ENCODE measurements around the gene PKDREJ.

Gene PKDREJ

DNA sequence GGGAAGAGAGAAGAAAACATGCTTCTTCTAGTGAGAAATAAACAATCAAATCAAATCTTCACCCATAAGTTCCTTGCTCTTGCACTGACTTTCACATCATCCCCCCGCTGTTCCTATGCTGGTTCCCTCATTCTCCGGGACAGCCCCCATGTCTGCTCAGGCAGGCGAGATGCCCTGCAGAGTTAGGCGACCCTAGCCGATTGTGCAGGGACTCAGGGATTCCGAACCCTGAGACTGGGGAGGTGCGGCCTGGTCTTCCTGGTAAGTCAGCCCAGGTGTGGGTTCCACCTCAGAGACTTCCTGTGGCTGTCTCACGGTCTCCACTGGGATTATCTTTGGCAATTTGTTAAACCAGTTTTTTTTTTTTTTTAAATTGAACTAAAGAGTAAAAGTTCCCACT is 11.2 kb upstream of the PKDREJ start:
- H3K27me3 ChIP-seq (ENCODE audit: insufficient read depth, poor library complexity, severe bottlenecking), result no peaks in the 10 kb centered on the region
- no peaks in the 10 kb centered on the region for H3K4me1 ChIP-seq (ENCODE audit: insufficient read depth, poor library complexity, severe bottlenecking)
- ATAC-seq (ENCODE audit: low read depth), result no peak
- no peak for DNase-seq (ENCODE audit: low spot score)
- no peak overlapping the region for H3K27ac ChIP-seq (ENCODE audit: poor library complexity, severe bottlenecking)
- TF ChIP-seq, protein P1, sequence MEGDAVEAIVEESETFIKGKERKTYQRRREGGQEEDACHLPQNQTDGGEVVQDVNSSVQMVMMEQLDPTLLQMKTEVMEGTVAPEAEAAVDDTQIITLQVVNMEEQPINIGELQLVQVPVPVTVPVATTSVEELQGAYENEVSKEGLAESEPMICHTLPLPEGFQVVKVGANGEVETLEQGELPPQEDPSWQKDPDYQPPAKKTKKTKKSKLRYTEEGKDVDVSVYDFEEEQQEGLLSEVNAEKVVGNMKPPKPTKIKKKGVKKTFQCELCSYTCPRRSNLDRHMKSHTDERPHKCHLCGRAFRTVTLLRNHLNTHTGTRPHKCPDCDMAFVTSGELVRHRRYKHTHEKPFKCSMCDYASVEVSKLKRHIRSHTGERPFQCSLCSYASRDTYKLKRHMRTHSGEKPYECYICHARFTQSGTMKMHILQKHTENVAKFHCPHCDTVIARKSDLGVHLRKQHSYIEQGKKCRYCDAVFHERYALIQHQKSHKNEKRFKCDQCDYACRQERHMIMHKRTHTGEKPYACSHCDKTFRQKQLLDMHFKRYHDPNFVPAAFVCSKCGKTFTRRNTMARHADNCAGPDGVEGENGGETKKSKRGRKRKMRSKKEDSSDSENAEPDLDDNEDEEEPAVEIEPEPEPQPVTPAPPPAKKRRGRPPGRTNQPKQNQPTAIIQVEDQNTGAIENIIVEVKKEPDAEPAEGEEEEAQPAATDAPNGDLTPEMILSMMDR (IDR thresholded peaks at IDR 0.05; ENCODE audit: poor library complexity, severe bottlenecking), result no peak
- H3K36me3 ChIP-seq (ENCODE audit: low read depth), result peaks cover 19% of the 10 kb centered on the region
- H3K4me3 ChIP-seq (ENCODE audit: severe bottlenecking), result no peak overlapping the region
- H3K9me3 ChIP-seq (ENCODE audit: severe bottlenecking), result no peaks in the 10 kb centered on the region

DNA sequence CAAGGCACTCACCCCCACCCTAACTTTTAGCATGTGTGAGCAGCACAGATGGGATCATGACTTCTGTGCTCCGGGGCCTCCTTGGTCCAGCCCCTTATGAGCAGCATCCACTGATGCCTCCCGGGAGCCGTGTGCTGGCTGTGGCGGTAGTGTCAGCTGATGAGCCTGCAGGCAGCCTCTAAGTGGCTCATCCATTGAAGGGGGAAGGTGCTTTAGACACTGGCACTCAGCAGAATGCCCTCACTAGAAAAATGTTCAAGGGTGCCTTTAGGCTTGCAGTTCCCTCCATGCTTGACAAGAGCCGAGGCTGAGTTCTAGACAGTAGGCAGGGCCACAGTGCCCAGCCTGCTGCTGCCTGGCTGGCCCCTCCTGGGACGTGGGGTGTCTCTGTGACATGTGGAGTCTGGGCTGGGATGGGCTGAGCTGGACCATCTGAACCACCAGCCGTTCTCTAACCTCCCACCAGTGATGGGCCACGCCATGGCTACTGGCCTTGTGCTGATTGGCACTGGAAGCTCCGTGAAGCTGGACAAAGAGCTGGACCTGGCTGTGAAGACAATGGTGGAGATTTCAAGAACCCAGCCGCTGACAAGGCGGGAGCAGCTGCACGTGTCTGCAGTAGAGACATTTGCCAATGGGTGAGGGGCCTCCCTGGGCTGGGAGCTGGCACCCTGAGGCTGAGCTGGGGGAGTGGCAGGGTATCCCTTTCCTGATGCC is 10.4 kb upstream of the PKDREJ start:
- ATAC-seq (ENCODE audit: low read depth) (no peak), DNase-seq (ENCODE audit: low spot score) (no peak)
- no peaks in the 10 kb centered on the region for H3K27me3 ChIP-seq (ENCODE audit: insufficient read depth, poor library complexity, severe bottlenecking)
- H3K4me3 ChIP-seq (ENCODE audit: severe bottlenecking), result no peak overlapping the region
- H3K4me1 ChIP-seq (ENCODE audit: insufficient read depth, poor library complexity, severe bottlenecking), result no peaks in the 10 kb centered on the region
- peaks cover 14% of the 10 kb centered on the region for H3K36me3 ChIP-seq (ENCODE audit: low read depth)
- no peak overlapping the region for H3K27ac ChIP-seq (ENCODE audit: poor library complexity, severe bottlenecking)
- no peaks in the 10 kb centered on the region for H3K9me3 ChIP-seq (ENCODE audit: severe bottlenecking)
- TF ChIP-seq, protein P1 (IDR thresholded peaks at IDR 0.05; ENCODE audit: poor library complexity, severe bottlenecking), result no peak

DNA sequence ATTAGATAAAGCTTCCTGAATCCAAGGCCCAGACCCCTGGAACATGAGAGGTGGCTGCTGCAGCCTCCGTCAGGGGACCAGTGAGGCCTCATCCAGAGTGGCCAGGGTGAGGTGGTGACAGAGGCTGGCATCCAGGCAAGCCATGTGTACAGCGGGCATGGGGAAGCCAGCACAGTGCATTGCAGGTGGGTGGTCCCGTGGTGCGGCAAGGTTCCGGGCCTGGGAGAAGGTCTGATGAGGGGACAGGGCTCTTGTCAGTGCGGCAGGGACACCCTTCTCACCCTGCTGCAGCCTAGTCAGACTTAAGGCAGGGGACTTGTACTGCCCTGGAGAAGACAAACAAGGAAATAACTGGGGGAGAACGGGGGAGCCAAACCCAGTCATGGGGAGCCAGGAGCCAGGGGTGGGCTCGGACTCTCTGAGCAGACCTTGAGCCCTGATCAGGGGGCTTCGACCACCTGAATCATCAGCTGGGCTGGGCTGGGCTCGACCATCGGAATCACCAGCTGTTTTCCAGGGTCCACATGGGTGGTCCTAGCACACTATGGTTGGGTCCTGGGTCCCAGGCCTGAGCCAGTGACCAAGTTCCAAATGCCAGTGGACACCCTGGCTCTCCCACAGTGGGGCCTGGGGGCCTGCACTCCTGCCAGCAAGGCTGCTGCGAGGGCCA is 9.8 kb upstream of the PKDREJ start:
- H3K36me3 ChIP-seq (ENCODE audit: low read depth), result peaks cover 11% of the 10 kb centered on the region
- no peak for ATAC-seq (ENCODE audit: low read depth)
- TF ChIP-seq, protein P1 (IDR thresholded peaks at IDR 0.05; ENCODE audit: poor library complexity, severe bottlenecking), result no peak

DNA sequence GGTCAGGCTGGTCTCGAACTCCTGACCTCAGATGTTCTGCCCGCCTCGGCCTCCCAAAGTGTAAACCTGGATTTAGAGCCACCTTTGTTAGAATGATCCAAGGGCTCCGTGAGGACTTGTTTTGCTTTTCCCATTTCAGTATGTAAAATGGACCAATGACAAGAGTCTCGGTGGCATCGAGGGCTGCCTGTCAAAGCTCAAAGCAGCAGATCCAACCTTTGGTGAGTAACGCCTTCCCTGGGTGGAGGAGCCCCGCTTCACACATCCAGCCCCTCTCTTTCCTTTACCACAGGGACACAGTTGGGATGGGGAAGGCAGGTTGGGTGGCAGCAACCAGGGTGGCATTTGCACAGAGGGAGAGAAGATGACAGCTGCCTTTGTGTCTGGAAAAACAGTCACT is 9.1 kb upstream of the PKDREJ start:
- H3K9me3 ChIP-seq (ENCODE audit: severe bottlenecking), result no peaks in the 10 kb centered on the region
- no peaks in the 10 kb centered on the region for H3K27me3 ChIP-seq (ENCODE audit: insufficient read depth, poor library complexity, severe bottlenecking)
- H3K4me1 ChIP-seq (ENCODE audit: insufficient read depth, poor library complexity, severe bottlenecking), result no peaks in the 10 kb centered on the region
- ATAC-seq (ENCODE audit: low read depth), result no peak
- DNase-seq (ENCODE audit: low spot score), result no peak
- H3K27ac ChIP-seq (ENCODE audit: poor library complexity, severe bottlenecking), result no peak overlapping the region
- no peak overlapping the region for H3K4me3 ChIP-seq (ENCODE audit: severe bottlenecking)
- peaks cover 11% of the 10 kb centered on the region for H3K36me3 ChIP-seq (ENCODE audit: low read depth)
- TF ChIP-seq, protein P1 (IDR thresholded peaks at IDR 0.05; ENCODE audit: poor library complexity, severe bottlenecking), result no peak

More for the DNA sequence above, 9.8 kb upstream of the PKDREJ start:
- H3K4me1 ChIP-seq (ENCODE audit: insufficient read depth, poor library complexity, severe bottlenecking), result no peaks in the 10 kb centered on the region
- H3K27ac ChIP-seq (ENCODE audit: poor library complexity, severe bottlenecking), result no peak overlapping the region
- no peaks in the 10 kb centered on the region for H3K9me3 ChIP-seq (ENCODE audit: severe bottlenecking)
- H3K4me3 ChIP-seq (ENCODE audit: severe bottlenecking), result no peak overlapping the region
- no peak for DNase-seq (ENCODE audit: low spot score)
- no peaks in the 10 kb centered on the region for H3K27me3 ChIP-seq (ENCODE audit: insufficient read depth, poor library complexity, severe bottlenecking)

DNA sequence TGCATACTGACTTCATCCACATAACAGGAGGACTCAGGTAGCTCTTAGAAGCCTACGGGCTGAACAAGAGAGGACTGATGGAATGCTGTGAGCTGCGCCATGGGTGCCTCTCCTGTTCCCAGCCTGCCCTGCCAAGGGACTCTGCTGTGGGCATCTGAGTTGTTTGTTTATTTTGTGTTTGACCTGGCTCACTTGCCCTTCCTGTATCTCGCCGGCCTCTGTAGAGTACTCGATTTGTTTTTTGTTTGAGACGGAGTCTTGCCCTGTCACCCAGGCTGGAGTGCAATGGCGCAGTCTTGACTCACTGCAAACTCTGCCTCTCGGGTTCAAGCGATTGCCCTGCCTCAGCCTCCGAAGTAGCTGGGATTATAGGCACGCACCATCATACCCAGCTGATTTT is 6.4 kb upstream of the PKDREJ start:
- DNase-seq (ENCODE audit: low spot score) (no peak), ATAC-seq (ENCODE audit: low read depth) (no peak)
- Histone ChIP-seq H3K9me3 (ENCODE audit: severe bottlenecking) (peaks cover 3% of the 10 kb centered on the region), H3K27me3 (ENCODE audit: insufficient read depth, poor library complexity, severe bottlenecking) (no peaks in the 10 kb centered on the region), H3K4me3 (ENCODE audit: severe bottlenecking) (no peak overlapping the region), H3K36me3 (ENCODE audit: low read depth) (no peaks in the 10 kb centered on the region; the same call in none of the 2 replicates), H3K27ac (ENCODE audit: poor library complexity, severe bottlenecking) (no peak overlapping the region), H3K4me1 (ENCODE audit: insufficient read depth, poor library complexity, severe bottlenecking) (no peaks in the 10 kb centered on the region)
- TF ChIP-seq, protein P1 (IDR thresholded peaks at IDR 0.05; ENCODE audit: poor library complexity, severe bottlenecking), result no peak

All from RWPE2 (cell line).